GM12872 (cell line): ENCODE results near the gene SDR42E2.

Source experiments
- TF ChIP-seq, protein P1 (sequence below): IDR thresholded peaks from 3 replicates; pipeline ENCODE4 v1.5.1; 2011; ENCODE audit warnings: low read depth, mild to moderate bottlenecking, low read length, moderate library complexity; ENCODE audit not compliant: insufficient read depth

Gene SDR42E2

DNA sequence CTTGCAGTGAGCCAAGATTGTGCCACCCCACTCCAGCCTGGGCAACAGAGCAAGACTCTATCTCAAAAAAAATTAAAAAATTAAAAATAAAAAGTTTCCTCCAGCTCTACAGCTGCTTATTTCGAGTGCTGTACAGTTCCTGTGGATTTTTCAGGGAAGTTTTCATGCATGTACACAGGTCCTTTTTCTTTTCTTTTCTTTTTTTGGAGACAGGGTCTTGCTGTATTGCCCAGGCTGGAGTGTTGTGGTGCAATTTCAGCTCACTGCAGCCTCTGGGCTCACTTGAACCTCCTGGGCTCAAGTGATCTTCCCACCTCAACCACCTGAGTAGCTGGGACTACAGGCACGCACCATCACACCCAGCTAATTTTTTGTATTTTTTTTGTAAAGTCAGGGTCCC lies 59.7 kb downstream of the SDR42E2 start:
- TF ChIP-seq, protein P1, sequence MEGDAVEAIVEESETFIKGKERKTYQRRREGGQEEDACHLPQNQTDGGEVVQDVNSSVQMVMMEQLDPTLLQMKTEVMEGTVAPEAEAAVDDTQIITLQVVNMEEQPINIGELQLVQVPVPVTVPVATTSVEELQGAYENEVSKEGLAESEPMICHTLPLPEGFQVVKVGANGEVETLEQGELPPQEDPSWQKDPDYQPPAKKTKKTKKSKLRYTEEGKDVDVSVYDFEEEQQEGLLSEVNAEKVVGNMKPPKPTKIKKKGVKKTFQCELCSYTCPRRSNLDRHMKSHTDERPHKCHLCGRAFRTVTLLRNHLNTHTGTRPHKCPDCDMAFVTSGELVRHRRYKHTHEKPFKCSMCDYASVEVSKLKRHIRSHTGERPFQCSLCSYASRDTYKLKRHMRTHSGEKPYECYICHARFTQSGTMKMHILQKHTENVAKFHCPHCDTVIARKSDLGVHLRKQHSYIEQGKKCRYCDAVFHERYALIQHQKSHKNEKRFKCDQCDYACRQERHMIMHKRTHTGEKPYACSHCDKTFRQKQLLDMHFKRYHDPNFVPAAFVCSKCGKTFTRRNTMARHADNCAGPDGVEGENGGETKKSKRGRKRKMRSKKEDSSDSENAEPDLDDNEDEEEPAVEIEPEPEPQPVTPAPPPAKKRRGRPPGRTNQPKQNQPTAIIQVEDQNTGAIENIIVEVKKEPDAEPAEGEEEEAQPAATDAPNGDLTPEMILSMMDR: no peak

- TF ChIP-seq, protein P1: no peak
Observed at GRCh38 chr16:22222998-22223397, 60.7 kb downstream of the SDR42E2 start.

- TF ChIP-seq, protein P1: no peak
Observed at GRCh38 chr16:22225060-22225459, 62.8 kb downstream of the SDR42E2 start.

DNA sequence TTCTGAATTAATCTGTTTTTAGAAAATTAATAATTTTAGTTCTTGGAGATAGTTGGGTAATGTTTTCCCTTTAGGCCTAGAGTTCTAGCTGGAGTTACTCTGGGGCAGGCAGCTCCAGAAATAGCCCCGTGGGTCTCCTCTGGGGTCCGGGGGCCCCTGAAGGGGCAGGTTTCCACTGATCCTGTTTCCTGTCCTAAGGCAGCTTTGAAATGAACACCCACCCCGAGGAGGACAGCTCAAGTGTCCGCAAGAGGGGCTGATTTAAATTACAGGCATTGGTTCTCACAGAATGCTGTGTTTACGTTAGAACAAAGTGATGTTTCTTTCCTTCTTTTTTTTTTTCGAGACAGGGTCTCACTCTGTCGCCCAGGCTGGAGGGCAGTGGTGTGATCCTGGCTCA lies 67.6 kb downstream of the SDR42E2 start:
- TF ChIP-seq, protein P1: no peak

GRCh38 chr16:22232277-22233036 lies 70.2 kb downstream of the SDR42E2 start:
- TF ChIP-seq, protein P1: no peak

- TF ChIP-seq, protein P1: no peak
Observed at GRCh38 chr16:22233037-22233372, 70.7 kb downstream of the SDR42E2 start.

DNA sequence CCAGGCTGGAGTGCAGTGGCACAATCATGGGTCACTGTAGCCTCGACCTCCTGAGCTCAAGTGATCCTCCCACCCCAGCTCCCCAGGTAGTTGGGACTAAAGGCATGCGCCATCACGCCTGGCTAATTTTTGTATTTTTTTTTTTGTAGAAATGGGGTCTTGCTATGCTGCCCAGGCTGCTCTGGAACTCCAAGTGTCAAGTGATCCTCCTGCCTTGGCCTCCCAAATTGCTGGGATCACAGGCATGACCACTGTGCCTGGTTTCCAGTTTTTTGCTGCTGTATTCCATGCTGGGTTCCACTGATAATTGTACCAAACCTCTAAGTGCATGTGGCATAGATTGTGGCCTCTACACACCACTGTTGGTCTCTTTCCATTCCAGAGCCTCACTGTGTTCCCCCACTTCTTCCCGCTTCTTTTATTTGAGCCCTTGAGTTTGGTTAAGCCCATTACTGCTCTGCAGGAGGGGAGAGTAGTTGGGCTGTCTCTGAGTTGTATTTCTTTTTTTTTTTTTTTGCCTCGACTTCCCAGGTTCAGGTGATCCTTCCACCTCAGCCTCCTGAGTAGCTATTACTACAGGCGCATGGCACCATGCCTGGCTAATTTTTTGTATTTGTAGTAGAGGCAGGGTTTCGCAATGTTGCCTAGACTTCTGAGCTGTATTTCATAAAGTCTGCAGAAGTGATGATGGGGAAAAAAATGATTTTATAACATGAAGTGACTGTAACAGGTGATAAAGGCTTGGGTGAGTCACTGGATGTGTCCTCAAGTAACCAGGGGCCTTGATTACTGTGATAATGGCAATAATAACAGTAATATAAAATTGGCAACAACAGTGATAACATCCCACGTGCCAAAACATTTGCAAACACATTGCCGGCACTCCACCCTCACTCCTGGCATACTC lies 73.8 kb downstream of the SDR42E2 start:
- TF ChIP-seq, protein P1: no peak
